HG03565 (cell line): Measurements from ENCODE around the gene ZFP36.

Experiments used
- ATAC-seq: cut with Tn5 transposase; IDR thresholded peaks from one replicate; pipeline ENCODE4 v1.9.1; 2021; ENCODE audit warnings: mild to moderate bottlenecking, moderate library complexity; ENCODE audit not compliant: unreplicated experiment

ZFP36 gene

DNA sequence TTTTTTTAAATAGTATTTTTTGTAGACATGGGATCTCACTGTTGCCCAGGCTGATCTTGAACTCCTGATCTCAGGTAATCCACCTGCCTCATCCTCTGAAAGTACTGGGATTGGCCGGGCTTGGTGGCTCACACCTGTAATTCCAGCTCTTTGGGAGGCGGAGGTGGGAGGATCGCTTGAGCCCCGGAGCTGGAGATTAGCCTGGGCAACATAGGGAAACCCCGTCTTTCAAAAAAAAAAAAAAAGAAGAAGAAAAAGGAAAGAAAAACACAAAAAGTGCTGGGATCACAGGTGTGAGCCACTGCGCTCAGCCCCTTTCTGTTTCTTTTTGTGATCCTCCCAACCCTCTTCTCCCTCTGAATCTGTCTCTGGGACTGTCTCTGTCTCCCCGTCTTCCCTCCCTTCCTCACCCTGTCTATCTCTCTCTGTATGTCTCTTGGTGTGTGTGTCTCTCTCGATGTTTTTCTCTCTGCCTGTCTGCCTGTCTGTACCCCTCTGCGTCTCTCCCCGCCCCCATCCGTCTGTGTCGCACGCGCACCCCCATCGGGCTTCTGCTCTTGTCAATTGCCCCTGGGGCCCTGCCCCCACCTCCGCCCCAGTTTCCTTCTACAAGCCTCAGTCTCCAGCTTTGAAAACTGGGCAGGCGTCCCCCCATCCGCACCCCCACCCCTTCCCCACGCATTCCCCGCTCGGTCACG lies 540 bp upstream of the ZFP36 start:
- ATAC-seq: no peak

- ATAC-seq: no peak
Measured at GRCh38 chr19:39407410-39407659, 688 bp downstream of the ZFP36 start.

GRCh38 chr19:39407660-39408391 lies 1.2 kb downstream of the ZFP36 start:
- no peak for ATAC-seq

DNA sequence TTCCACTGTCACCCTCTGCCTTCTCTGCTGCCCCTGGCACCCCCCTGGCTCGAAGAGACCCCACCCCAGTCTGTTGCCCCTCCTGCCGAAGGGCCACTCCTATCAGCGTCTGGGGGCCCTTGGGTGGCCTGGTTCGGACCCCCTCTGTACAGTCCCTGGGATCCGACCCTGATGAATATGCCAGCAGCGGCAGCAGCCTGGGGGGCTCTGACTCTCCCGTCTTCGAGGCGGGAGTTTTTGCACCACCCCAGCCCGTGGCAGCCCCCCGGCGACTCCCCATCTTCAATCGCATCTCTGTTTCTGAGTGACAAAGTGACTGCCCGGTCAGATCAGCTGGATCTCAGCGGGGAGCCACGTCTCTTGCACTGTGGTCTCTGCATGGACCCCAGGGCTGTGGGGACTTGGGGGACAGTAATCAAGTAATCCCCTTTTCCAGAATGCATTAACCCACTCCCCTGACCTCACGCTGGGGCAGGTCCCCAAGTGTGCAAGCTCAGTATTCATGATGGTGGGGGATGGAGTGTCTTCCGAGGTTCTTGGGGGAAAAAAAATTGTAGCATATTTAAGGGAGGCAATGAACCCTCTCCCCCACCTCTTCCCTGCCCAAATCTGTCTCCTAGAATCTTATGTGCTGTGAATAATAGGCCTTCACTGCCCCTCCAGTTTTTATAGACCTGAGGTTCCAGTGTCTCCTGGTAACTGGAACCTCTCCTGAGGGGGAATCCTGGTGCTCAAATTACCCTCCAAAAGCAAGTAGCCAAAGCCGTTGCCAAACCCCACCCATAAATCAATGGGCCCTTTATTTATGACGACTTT lies 2.0 kb downstream of the ZFP36 start:
- no peak for ATAC-seq

- ATAC-seq: no peak
Measured at GRCh38 chr19:39409208-39410016, 2.8 kb downstream of the ZFP36 start.

DNA sequence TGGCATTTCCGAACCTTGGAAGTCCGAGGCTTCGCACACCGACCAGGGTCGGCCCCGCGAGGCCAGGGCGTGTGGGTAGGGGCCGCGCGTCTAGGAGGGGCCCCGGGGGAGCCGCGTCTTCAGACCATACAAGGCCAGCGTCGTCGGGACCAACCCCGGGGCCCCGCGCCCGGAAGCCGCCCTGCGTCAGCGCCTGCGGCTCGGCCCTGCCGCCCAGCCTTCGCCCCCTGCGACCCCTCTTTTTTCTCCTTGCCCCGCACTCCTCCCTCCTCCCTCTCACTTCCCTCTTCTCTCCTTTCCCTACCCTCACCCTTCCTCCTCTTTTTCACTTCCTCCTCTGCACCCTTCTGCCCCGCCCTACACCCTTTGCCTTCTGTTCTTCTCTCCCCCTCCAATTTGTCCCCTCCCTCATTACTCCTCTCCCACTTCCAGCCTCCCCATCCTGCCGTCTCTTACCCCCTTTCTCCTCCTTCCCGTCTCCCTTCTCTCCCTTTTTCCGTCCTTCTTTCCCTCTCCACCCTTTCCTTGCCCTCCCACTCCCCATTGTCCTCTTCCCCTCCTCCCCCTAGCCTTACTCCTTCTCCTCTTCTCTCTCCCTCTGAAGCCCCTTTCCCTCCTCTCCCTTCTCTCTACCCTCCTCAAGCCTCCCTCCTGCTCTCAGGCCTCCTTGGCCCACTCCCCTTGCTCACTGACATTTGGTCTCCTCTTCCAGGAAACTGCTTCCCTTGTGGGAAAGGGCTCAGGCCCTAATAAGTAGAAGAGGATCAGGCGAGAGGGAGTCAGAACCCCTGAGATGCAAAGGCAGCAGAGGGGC lies 3.6 kb downstream of the ZFP36 start:
- ATAC-seq: no peak

DNA sequence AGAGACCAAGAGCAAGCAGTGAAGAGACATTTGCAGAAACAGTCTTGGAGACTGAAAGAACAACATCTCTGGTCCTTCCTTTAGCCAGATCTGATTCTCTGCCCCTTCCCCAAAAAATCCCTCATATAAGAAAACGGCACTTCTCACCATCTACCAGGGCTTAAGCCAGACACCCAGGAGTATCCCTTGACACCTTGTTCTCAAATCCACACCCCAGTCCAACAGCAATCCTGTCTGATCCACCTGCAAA lies 4.1 kb downstream of the ZFP36 start:
- ATAC-seq: no peak

DNA sequence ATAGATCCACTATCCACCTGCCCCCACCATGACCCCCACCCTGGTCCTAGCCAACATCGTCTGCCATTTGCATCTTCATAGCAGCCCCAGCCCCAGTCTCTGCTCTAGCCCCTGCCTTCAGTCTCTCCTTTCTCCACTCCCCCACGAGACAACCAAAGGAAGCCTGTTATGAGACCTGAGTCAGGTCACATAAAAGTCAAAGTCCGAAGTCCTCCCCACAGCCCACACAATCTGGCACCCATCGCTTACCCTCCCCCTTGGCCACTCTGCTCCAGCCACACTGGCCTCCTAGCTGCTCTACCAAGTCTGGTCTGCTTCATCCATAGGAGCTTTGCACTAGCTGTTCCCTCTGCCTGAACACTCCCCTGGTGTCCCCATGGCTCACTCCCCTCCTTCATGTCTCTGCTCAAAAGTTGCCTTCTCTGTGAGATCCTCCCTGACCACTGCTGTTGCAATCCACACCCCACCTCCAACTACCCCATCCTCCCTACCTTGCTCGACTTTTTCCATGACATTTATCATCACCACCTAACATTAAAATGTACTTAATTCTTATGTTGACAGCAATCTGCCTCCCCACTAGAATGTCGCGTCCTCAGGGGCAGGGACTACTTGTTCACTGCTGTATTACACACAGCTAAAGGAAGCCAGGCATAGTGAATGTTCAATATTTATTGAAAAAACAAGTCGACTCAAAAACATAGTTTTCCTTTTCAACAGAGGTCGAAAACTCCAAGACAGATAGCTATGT lies 4.6 kb downstream of the ZFP36 start:
- no peak for ATAC-seq

DNA sequence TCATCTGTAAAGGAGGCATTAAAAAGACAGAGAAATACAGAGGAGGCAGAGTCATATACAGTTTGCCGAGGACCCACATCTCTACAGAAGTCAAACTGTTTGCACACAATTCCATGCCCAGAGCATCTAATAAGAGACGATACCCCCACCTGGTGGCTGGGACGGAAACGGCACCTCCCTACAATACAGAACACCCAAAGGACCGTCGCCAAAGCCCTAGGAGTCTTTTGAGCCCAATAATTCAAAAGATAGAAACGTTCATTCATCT lies 5.1 kb downstream of the ZFP36 start:
- peak; percentile 13 for ATAC-seq

- ATAC-seq: peak; percentile 52
Measured at GRCh38 chr19:39412100-39412866, 5.6 kb downstream of the ZFP36 start, which contains the start of gene PLEKHG2. PLEKHG2 (plus strand) TSS chr19:39412669; CDS start chr19:39414087, 1,418 bp downstream.

DNA sequence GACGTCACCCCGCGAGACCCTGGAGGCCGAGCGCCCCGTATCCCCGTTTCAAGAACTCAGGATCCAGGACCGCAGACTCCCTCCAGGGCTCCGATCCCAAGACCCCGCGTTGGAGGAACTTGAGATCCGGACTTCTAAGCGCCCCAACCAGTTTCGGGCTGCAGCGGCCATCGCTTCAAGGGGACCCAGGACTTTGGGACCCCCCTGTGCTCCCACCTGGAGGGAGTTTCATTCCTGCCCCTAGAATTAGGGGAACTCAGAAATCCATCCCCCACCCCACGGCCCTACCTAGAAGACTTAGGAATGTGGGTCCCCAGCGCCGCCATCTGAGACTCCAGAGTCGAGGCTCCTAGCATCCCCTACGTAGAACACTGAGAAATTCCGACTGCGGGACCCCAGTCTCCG lies 6.2 kb downstream of the ZFP36 start:
- ATAC-seq: no peak

- ATAC-seq: no peak
Measured at GRCh38 chr19:39413272-39413910, 6.7 kb downstream of the ZFP36 start.

- no peak for ATAC-seq
Measured at GRCh38 chr19:39413911-39414608, 7.4 kb downstream of the ZFP36 start.

DNA sequence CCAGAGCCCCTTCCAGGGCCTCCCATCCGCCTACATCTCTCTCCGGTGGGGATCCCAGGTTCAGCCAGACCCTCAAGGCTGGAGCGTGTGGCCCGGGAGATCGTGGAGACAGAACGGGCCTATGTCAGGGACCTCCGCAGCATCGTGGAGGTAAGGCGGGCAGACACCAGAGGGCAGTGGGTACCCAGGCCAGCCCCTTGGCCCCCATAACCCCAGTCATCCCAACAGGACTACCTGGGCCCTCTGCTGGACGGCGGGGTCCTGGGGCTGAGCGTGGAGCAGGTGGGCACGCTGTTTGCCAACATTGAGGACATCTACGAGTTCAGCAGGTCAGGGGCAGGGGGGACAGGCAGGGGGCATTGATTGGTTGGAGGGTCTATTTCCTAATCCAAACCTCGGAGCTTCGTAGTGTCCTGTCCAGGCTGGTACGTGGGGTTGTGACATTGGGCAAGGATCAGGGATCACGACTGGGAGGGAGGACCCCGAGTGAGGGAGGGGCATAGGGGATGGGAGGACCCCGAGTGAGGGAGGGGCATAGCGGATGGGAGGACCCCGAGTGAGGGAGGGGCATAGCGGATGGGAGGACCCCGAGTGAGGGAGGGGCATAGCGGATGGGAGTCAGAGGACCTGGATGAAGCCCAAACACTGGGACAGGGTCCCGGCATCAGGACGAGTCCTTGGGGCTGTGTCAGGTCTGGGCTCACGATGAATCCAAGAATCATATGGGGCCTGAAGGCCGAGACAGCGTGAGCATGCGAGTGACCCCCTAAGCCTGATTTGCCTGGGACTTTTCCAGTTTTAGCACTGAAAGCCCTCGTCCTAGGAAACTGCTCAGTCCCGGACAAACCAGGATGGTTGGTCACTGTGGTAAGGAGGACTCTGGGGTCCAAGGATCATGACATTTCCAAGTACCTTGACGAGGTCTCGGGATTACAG lies 8.7 kb downstream of the ZFP36 start:
- no peak for ATAC-seq

- ATAC-seq: no peak
Measured at GRCh38 chr19:39416152-39417120, 9.8 kb downstream of the ZFP36 start.
